ENCODE measurements around the gene AASDHPPT. TPM values are rescaled to one million over a fixed set of nuclear protein-coding genes. Genes with fewer than 3 reads are reported as not detected.

The AASDHPPT gene
- total RNA-seq, 2 donors from 2014 or later: 24.2 to 42.2 TPM

- H3K9me3 Mint-ChIP-seq: no peaks in the 10 kb centered on the region
- peaks cover 14 to 15% of the 10 kb centered on the region in 2 donors for H3K36me3 Mint-ChIP-seq
- ATAC-seq: no peak
- H3K27ac Mint-ChIP-seq: no peak overlapping the region
- DNase-seq (ENCODE audit: low spot score in 2 of 2): no peak
Measured at GRCh38 chr11:106072804-106073203, 4.7 kb upstream of the AASDHPPT start.

- Mint-ChIP-seq H3K27ac (peak overlapping the region; percentile 90 to 94), H3K36me3 (peaks cover 16 to 26% of the 10 kb centered on the region in 2 donors), H3K9me3 (no peaks in the 10 kb centered on the region)
- no peak for DNase-seq (ENCODE audit: low spot score in 2 of 2)
- no peak for ATAC-seq
Measured at GRCh38 chr11:106076171-106076918, 1.1 kb upstream of the AASDHPPT start.

DNA sequence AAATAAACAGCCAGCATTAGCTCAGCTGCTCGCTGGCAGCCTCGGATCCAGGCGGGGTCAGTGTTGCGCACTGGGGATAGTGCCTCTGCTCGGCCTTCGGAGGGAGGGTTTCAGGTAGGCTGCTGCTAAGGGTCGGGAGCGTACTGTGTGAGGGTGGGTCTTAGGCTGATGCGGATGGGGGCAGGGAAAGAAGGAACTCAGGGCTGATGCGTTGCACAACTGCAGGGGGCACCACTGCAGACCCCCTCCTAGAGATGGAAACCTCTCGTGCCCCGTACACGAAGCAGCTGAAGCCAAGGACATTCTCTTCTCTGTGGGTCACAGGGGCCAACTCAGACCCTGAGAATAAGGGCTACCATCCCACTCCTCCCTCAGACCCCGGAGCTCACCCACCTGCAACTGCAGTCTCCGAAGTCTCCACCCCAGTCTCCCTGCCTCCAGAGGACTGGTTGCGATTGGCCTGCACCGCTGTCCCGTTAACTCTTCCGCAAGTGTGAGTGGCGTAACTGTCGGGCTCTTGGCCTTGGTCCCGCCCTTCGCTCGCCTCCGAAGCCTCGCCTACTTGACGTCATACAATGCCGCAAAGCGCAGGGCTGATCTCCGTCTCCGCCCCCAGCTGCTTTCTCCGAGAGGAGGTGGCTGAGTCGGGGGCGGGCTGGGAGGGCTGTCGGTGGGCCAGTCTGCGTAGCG, 398 bp upstream of the AASDHPPT start, which contains the start of gene KBTBD3:
TSS of gene KBTBD3 (minus strand) at position 429 of the 690 bp plus-strand sequence. CDS start 18,250 bp downstream, outside the sequence.
- ATAC-seq (peak; percentile 96), DNase-seq (ENCODE audit: low spot score in 2 of 2) (peak; percentile 92 to 98)
- Mint-ChIP-seq H3K9me3 (no peaks in the 10 kb centered on the region), H3K27ac (peak within 1 kb of the TSS; percentile 90 to 97), H3K36me3 (peaks cover 18 to 30% of the 10 kb centered on the region in 2 donors)

- ATAC-seq (no peak), DNase-seq (ENCODE audit: low spot score in 2 of 2) (no peak)
- Mint-ChIP-seq H3K9me3 (no peaks in the 10 kb centered on the region), H3K27ac (no peak overlapping the region), H3K36me3 (peaks cover 11 to 17% of the 10 kb centered on the region in 2 donors)
Measured at GRCh38 chr11:106082096-106082495, 4.6 kb downstream of the AASDHPPT start.

- Mint-ChIP-seq H3K36me3 (peaks cover 4 to 6% of the 10 kb centered on the region in 2 donors), H3K27ac (peak overlapping the region in 1 of 2 donors; percentile 65), H3K9me3 (no peaks in the 10 kb centered on the region)
- ATAC-seq: no peak
- no peak for DNase-seq (ENCODE audit: low spot score in 2 of 2)
Measured at GRCh38 chr11:106086135-106086534, 8.7 kb downstream of the AASDHPPT start.

GRCh38 chr11:106086850-106087249, 9.4 kb downstream of the AASDHPPT start:
- H3K9me3 Mint-ChIP-seq: no peaks in the 10 kb centered on the region
- H3K27ac Mint-ChIP-seq: no peak overlapping the region
- DNase-seq (ENCODE audit: low spot score in 2 of 2): no peak
- no peak for ATAC-seq
- peaks cover 4% of the 10 kb centered on the region in 2 donors for H3K36me3 Mint-ChIP-seq

DNA sequence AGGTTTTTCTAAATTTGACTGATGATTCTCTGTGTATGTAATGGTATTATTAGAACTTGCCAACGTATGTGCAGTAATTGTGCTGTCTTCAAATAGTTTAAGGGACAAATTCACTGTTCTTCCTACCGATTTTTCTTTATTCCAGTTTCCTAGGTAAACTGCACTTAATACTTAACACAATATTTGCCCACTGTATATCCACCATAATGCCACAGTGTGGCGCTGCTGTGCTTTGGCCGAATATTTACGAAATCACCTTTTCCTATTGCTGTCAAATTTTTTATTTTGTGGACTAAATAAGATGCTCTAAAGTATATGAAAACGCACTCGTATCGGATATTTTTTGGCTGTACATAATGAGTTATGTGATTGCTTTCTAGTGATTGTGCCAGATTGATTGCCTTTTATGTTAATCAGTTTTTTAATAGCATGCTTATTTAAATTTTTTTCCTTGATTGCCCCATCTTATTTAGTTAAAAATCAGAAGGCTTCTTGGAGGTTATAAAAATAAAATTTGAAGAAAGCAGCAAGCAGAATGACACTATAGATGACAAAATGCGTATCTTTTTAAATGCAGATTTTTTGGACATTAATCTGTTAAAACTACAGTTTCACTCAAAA, 10.5 kb downstream of the AASDHPPT start:
- DNase-seq (ENCODE audit: low spot score in 2 of 2) (peak in 1 of 2 donors; percentile 31), ATAC-seq (no peak)
- peaks cover 4 to 5% of the 10 kb centered on the region in 2 donors for H3K36me3 Mint-ChIP-seq
- no peak overlapping the region for H3K27ac Mint-ChIP-seq
- H3K9me3 Mint-ChIP-seq: no peaks in the 10 kb centered on the region

DNA sequence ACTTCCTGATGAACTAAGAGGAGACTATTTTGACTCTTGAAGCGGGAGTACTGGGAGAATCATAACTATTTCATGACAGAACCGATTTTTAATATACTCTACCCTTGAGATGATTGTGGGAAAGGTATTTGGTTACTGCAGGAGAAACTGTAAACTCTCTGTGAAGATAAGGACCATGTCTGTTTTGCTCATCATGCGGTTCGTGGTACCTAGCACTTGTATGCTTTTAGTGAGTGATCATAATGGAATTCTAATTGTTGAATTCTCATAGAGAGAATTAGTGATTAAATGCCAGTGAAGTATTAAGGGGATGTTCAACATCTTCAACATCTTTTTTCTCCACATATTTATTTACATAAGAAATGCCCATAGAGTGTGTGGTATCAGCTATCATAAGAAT, 11.4 kb downstream of the AASDHPPT start:
- Mint-ChIP-seq H3K36me3 (peaks cover 5 to 6% of the 10 kb centered on the region in 2 donors), H3K27ac (no peak overlapping the region), H3K9me3 (no peaks in the 10 kb centered on the region)
- ATAC-seq: no peak
- DNase-seq (ENCODE audit: low spot score in 2 of 2): no peak

- ATAC-seq: peak; percentile 99 to 100
- Mint-ChIP-seq H3K27ac (peak overlapping the region; percentile 31 to 79), H3K9me3 (no peaks in the 10 kb centered on the region), H3K36me3 (peaks cover 5 to 21% of the 10 kb centered on the region in 2 donors)
- peak in 1 of 2 donors; percentile 36 for DNase-seq (ENCODE audit: low spot score in 2 of 2)
Measured at GRCh38 chr11:106091480-106092123, 14.1 kb downstream of the AASDHPPT start.

DNA sequence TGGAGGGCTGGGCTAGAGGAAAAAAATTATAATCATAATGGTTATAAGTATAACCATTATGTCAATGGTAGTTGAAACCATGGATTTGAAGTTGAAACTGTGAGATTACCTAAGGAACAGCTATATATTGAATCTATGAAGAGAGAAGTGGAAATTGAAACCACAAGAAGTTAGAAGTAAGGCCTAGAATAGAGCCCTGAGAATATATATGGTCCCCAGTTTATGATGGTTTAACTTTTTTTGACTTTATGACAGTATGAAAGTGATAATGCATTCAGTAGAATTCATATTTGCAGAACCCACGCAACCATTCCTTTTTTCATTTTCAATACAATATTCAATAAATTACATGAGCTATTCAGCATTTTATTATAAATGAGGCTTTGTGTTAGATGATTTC, 15.0 kb downstream of the AASDHPPT start:
- H3K9me3 Mint-ChIP-seq: no peaks in the 10 kb centered on the region
- ATAC-seq (no peak), DNase-seq (ENCODE audit: low spot score in 2 of 2) (no peak)
- H3K36me3 Mint-ChIP-seq: peaks cover 7 to 27% of the 10 kb centered on the region in 2 donors
- peak overlapping the region; percentile 31 to 79 for H3K27ac Mint-ChIP-seq

GRCh38 chr11:106098893-106099553, 21.6 kb downstream of the AASDHPPT start:
- no peak for DNase-seq (ENCODE audit: low spot score in 2 of 2)
- ATAC-seq: no peak
- Mint-ChIP-seq H3K9me3 (no peaks in the 10 kb centered on the region), H3K27ac (peak overlapping the region in 1 of 2 donors; percentile 5), H3K36me3 (peaks cover 6 to 30% of the 10 kb centered on the region in 2 donors)

DNA sequence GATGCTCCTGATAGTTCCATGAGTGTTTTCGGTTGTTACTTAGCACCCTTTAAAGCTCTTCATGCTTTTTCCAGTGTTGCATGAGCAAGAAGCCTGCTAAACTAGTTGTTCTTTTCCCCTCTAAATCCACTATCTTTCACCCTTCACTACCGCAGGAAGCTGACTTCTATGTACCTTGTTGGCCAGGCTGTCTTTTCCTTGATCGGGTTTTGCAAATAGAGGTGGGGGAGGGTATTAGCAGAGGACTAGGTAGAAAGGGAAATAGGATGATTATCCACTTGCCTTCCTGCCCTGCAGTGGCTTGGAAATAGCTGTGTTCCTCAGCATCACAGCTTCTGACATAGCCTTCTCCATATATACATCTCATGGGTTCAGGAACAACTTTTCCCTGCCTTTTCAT, 23.9 kb downstream of the AASDHPPT start:
- Mint-ChIP-seq H3K27ac (no peak overlapping the region), H3K9me3 (no peaks in the 10 kb centered on the region), H3K36me3 (peaks cover 6 to 17% of the 10 kb centered on the region in 2 donors)
- ATAC-seq: no peak
- no peak for DNase-seq (ENCODE audit: low spot score in 2 of 2)

GRCh38 chr11:106101819-106102218, 24.4 kb downstream of the AASDHPPT start:
- ATAC-seq: no peak
- Mint-ChIP-seq H3K27ac (no peak overlapping the region), H3K9me3 (no peaks in the 10 kb centered on the region)

DNA sequence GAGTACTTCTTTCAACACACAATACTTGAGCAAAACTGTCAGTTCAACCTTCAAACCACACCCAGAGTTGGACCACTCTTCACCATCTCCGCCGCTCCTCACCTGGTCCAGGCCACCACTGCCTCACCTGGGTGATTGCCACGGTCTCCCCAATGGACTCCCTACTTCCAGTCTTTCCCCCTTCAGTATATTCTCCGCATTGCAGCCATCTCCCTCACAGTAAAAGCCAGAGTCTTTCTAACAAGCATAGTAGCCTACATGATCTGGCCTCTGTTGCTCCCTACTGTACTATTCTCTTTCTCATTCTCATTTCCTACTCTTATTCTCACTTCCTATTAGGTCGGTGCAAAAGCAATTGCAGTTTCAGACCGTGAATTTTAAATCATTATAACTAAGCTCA, 28.5 kb downstream of the AASDHPPT start:
- H3K9me3 Mint-ChIP-seq: no peaks in the 10 kb centered on the region
- H3K36me3 Mint-ChIP-seq: no peaks in the 10 kb centered on the region
- no peak overlapping the region for H3K27ac Mint-ChIP-seq
- ATAC-seq: no peak
- no peak for DNase-seq (ENCODE audit: low spot score in 2 of 2)

More at GRCh38 chr11:106101819-106102218, 24.4 kb downstream of the AASDHPPT start:
- peaks cover 6 to 12% of the 10 kb centered on the region in 2 donors for H3K36me3 Mint-ChIP-seq
- DNase-seq (ENCODE audit: low spot score in 2 of 2): no peak

- Mint-ChIP-seq H3K27ac (no peak overlapping the region), H3K9me3 (no peaks in the 10 kb centered on the region), H3K36me3 (no peaks in the 10 kb centered on the region)
- DNase-seq (ENCODE audit: low spot score in 2 of 2) (no peak), ATAC-seq (no peak)
Measured at GRCh38 chr11:106121570-106122320, 44.3 kb downstream of the AASDHPPT start.

Data from activated naive CD4-positive, alpha-beta T cell treated with anti-CD3 and anti-CD28 coated beads, Interleukin-2, amount 50 U/mL, for 72 hours (primary cell).